ENCODE data around the gene NYNRIN. TPM values are rescaled to one million over a fixed set of nuclear protein-coding genes. Genes with fewer than 3 reads are reported as not detected.

The NYNRIN gene
- total and polyA plus RNA-seq, 2 of the 8 experiments (the other 6 are each of a cell fraction or from before 2014, with no cell fraction given) = 15.2 to 18.3 TPM

DNA sequence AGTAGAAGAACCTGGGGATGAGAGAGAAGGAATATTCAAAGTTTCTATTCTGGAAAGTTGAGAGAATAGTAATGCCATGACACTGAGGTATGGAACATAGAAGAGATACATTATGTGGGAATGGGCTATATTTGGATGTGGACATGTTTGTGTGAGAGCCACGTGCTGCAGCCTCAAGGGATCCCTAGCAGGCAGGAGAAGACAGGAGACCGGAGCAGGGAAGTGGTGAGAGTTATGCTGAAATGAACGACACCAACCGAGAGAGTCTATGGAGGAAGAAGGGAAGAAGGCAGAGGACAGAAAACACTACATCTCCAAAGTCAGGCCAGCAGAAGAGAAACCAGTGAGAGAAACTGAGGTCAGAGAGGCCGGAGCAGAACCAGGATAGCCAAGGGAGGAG lies 49.1 kb upstream of the NYNRIN start:
- no peak for TF ChIP-seq YY1 (IDR thresholded peaks at IDR 0.05; ENCODE audit: low read depth, low read length)
- no peak for TF ChIP-seq SP2 (IDR thresholded peaks at IDR 0.05; ENCODE audit: low read length)
- no peak for TF ChIP-seq TCF12 (IDR thresholded peaks at IDR 0.05; ENCODE audit: low read depth, low read length)
- no peak for TF ChIP-seq EP300 (IDR thresholded peaks at IDR 0.05; ENCODE audit: borderline replicate concordance in 1 of 2, low read depth in 2 of 2, low read length in 2 of 2)
- TF ChIP-seq SAP30 (IDR thresholded peaks at IDR 0.05; ENCODE audit: insufficient read depth, insufficient replicate concordance, low read length) = no peak
- TF ChIP-seq SP1 (IDR thresholded peaks at IDR 0.05; ENCODE audit: low read depth, low read length) = no peak
- TF ChIP-seq RNF2 (IDR thresholded peaks at IDR 0.05; ENCODE audit: borderline replicate concordance, low read depth, low read length, missing control alignments, poor library complexity, severe bottlenecking) = no peak
- no peak for TF ChIP-seq KDM5A (IDR thresholded peaks at IDR 0.05; ENCODE audit: low read length)
- Histone ChIP-seq H4K20me1 (replicated peaks in 1 of 2; ENCODE audit: control insufficient read depth in 1 of 2, insufficient read depth in 2 of 2, low read length in 2 of 2) (peaks cover 0 to 2% of the 10 kb centered on the region in 2 experiments), H3K27me3 (replicated peaks in 1 of 4; ENCODE audit: control insufficient read depth in 3 of 4, extremely low read depth in 1 of 4, insufficient read depth in 3 of 4, low read length in 3 of 4) (peaks cover 0 to 11% (median 9%) of the 10 kb centered on the region in 4 experiments; a peak in 5 of 7 replicates), H3K79me2 (ENCODE audit: control insufficient read depth in 1 of 2, insufficient read depth in 2 of 2, low read length in 2 of 2) (no peaks in the 10 kb centered on the region), H2AFZ (ENCODE audit: low read length) (no peak overlapping the region), H2BK120ac (replicated peaks; ENCODE audit: low read depth, low read length) (no peak overlapping the region), H3K4me3 (ENCODE audit: extremely low read depth in 1 of 4, insufficient read depth in 2 of 4, low read depth in 3 of 4, low read length in 4 of 4) (no peak overlapping the region), H2AK5ac (ENCODE audit: low read depth, low read length) (no peak overlapping the region), H3K27ac (ENCODE audit: low read depth, low read length) (no peak overlapping the region), H2BK12ac (ENCODE audit: low read depth, low read length) (no peak overlapping the region), H3K14ac (ENCODE audit: insufficient read length) (no peak overlapping the region), H4K8ac (ENCODE audit: extremely low read depth, insufficient read depth, low read length) (no peak overlapping the region; the same call in 1 of the 2 replicates), H2BK15ac (ENCODE audit: low read length) (no peak overlapping the region), H4K91ac (replicated peaks; ENCODE audit: insufficient read length, low read length) (no peak overlapping the region), H3K23me2 (ENCODE audit: low read depth, low read length) (0 out of 2 replicates have a peak, but pooled peaks cover 2% of the 10 kb centered on the region), H3K4ac (replicated peaks; ENCODE audit: insufficient read length, low read depth, low read length) (no peak overlapping the region), H3K56ac (replicated peaks; ENCODE audit: insufficient read length, low read depth, low read length) (no peak overlapping the region), H3K9me3 (ENCODE audit: insufficient read depth in 2 of 2, low read depth in 1 of 2, low read length in 1 of 2) (no peaks in the 10 kb centered on the region), H2BK20ac (ENCODE audit: low read length) (no peak overlapping the region), H3K18ac (ENCODE audit: extremely low read depth, low read length) (no peak overlapping the region), H4K5ac (ENCODE audit: insufficient read length, low read depth, low read length) (no peak overlapping the region), H3K9ac (replicated peaks in 1 of 4; ENCODE audit: extremely low read depth in 1 of 4, low read depth in 3 of 4, low read length in 3 of 4) (no peak overlapping the region), H3K79me1 (ENCODE audit: low read depth, low read length) (no peaks in the 10 kb centered on the region), H3K4me2 (ENCODE audit: insufficient read depth in 1 of 2, low read depth in 2 of 2, low read length in 2 of 2) (no peak overlapping the region), H3K4me1 (replicated peaks in 1 of 4; ENCODE audit: control insufficient read depth in 3 of 4, insufficient read depth in 4 of 4, low read length in 3 of 4) (no peaks in the 10 kb centered on the region), H2BK5ac (ENCODE audit: low read depth, low read length) (no peak overlapping the region), H3K36me3 (ENCODE audit: control insufficient read depth in 2 of 4, insufficient read depth in 4 of 4, low read length in 3 of 4) (no peaks in the 10 kb centered on the region), H3K23ac (ENCODE audit: insufficient read length) (no peak overlapping the region)
- ChIA-PET CTCF (ENCODE audit: partially characterized antibody) (interaction anchor here (1.0 to 3.7 kb wide), 7 partner anchors 8 to 86 kb away, joined by 3 to 27 read pairs (median 4); partner anchors contain the start of genes KHNYN and NFATC4), POLR2A (ENCODE audit: partially characterized antibody) (interaction anchor here (1.6 kb wide), 1 partner anchor 9 kb away, joined by 5 read pairs; no protein-coding TSS in a partner anchor)
- DNase-seq (ENCODE audit: low read depth in 1 of 2, low spot score in 2 of 2) (no peak), FAIRE-seq (no peak)
- WGBS, 2 experiments (ENCODE audit: extremely low coverage in 1 of 2, insufficient coverage in 1 of 2, insufficient read length in 1 of 2, insufficient replicate concordance in 2 of 2, low coverage in 1 of 2, low lambda C conversion rate in 2 of 2, missing lambda C conversion rate in 1 of 2) = 67% methylated on average over 5 of the region's 5 CpGs; no CpG with 5 or more reads in 1 of the 2 experiments

Data from H1 (cell line).